ENCODE results near the gene RAB27B. TPM values are rescaled to one million over a fixed set of nuclear protein-coding genes. Genes with fewer than 3 reads are reported as not detected.

RAB27B gene
- total RNA-seq, 4 donors from 2014 or later, result 0.02 to 0.20 (median 0.05) TPM; not detected in 1

DNA sequence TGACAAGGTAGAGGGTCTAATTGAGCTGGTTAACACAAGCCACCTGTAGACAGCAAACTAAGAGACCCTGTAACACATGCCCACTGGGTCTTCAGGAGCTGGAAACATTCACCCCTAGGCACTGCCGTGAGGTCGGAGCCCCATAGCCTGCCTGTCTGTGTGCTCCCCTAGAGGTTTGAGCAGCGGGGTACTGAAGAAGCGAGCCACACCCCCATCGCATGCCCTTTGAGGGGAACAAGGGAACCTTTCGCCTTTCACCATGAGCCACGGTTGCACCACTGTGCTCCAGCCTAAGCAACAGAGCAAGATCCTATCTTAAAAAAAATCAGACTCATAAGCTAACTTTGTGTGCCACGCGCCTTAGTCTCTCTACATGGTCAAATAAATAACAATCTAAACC, 36.2 kb upstream of the RAB27B start:
- Histone ChIP-seq H3K9me3 (no peaks in the 10 kb centered on the region), H3K27me3 (no peaks in the 10 kb centered on the region), H3K4me1 (peaks cover 0 to 3% of the 10 kb centered on the region in 2 donors), H3K4me3 (no peak overlapping the region), H3K27ac (no peak overlapping the region), H3K36me3 (no peaks in the 10 kb centered on the region)
- no peak for DNase-seq
- intact Hi-C loops (cut with DNase I; ENCODE audit: low total_unique reads) (no loop called here), in situ Hi-C loops (cut with MboI; ENCODE audit: low sequenced_read_pairs in 4 of 4) (no loop called here)
- ATAC-seq, result no peak
- TF ChIP-seq POLR2A (IDR thresholded peaks at IDR 0.05), result no peak

DNA sequence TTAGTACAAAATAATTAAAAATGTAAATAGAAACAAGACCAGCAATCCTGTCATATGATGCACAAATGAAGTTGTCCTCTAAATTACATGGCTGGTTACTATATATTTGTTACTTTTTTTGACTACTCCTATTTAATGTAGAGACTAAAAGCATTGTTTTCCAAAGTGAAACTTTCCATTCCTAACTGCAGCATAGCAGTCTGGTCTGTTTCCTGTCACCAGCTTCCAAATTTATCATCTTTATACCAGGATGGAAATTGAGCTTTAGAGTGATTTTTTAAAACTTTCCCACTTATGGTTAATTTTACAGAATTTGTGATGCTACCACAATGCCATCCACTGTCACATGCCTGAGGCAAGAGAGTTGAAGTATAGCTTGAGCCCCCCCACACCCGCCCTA, 33.5 kb upstream of the RAB27B start:
- H3K4me3 ChIP-seq, result no peak overlapping the region
- no peaks in the 10 kb centered on the region for H3K36me3 ChIP-seq
- H3K27ac ChIP-seq, result no peak overlapping the region
- no peaks in the 10 kb centered on the region for H3K4me1 ChIP-seq
- no peaks in the 10 kb centered on the region for H3K27me3 ChIP-seq
- no peaks in the 10 kb centered on the region for H3K9me3 ChIP-seq
- ATAC-seq (no peak), DNase-seq (no peak)
- TF ChIP-seq, protein P1, sequence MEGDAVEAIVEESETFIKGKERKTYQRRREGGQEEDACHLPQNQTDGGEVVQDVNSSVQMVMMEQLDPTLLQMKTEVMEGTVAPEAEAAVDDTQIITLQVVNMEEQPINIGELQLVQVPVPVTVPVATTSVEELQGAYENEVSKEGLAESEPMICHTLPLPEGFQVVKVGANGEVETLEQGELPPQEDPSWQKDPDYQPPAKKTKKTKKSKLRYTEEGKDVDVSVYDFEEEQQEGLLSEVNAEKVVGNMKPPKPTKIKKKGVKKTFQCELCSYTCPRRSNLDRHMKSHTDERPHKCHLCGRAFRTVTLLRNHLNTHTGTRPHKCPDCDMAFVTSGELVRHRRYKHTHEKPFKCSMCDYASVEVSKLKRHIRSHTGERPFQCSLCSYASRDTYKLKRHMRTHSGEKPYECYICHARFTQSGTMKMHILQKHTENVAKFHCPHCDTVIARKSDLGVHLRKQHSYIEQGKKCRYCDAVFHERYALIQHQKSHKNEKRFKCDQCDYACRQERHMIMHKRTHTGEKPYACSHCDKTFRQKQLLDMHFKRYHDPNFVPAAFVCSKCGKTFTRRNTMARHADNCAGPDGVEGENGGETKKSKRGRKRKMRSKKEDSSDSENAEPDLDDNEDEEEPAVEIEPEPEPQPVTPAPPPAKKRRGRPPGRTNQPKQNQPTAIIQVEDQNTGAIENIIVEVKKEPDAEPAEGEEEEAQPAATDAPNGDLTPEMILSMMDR (IDR thresholded peaks at IDR 0.05 in 4 of 5, conservative IDR thresholded peaks at IDR 0.05 in 1 of 5), result no peak
- TF ChIP-seq POLR2A (IDR thresholded peaks at IDR 0.05), result no peak
- intact Hi-C loops (cut with DNase I; ENCODE audit: low total_unique reads), result no loop called here
- in situ Hi-C loops (cut with MboI; ENCODE audit: low sequenced_read_pairs in 4 of 4), result no loop called here

DNA sequence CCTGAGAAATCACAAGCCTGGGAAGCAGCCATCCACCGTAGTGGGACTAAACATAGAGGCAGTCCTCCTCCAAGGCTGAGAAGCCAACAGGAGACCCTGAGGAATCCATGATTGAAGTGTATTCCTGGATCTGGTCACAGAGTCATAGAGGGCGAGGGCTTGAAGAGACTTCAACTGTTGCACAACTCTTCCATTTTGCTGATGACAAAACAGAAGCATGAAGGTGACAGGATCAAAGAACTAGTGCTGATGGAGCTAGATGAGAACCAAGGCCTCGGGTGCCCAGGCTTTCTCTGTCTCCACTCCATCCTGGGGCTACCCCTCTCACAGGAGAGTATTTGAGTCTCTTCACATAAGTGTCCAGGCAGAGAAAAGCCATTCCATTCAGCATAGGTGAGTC, 30.1 kb upstream of the RAB27B start:
- no peaks in the 10 kb centered on the region for H3K27me3 ChIP-seq
- intact Hi-C loops (cut with DNase I; ENCODE audit: low total_unique reads) (no loop called here), in situ Hi-C loops (cut with MboI; ENCODE audit: low sequenced_read_pairs in 4 of 4) (no loop called here)
- no peak overlapping the region for H3K4me3 ChIP-seq
- DNase-seq, result no peak
- no peak for ATAC-seq
- H3K27ac ChIP-seq, result no peak overlapping the region
- TF ChIP-seq, protein P1 (IDR thresholded peaks at IDR 0.05 in 4 of 5, conservative IDR thresholded peaks at IDR 0.05 in 1 of 5), result no peak
- no peak for TF ChIP-seq POLR2A (IDR thresholded peaks at IDR 0.05)
- no peaks in the 10 kb centered on the region for H3K36me3 ChIP-seq
- H3K9me3 ChIP-seq, result no peaks in the 10 kb centered on the region
- no peaks in the 10 kb centered on the region for H3K4me1 ChIP-seq

DNA sequence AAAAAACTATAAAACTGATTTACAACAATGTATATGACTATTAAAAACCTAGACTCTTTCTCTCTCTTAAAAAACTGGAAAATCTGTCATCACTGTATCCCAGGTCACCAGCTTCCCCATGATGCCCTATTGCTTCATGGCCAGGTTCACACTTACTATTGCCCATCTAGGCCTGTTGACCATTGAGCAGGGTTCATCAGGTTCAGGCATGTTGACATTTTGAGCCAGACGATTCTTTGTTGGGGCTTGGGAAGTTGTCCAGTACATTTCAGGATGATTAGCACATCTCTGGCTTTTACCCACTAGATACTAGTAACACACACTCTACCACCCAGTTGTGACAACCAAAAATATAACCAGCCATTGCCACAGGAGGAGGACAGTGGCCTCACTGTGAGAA, 26.9 kb upstream of the RAB27B start:
- Histone ChIP-seq H3K36me3 (no peaks in the 10 kb centered on the region), H3K4me1 (no peaks in the 10 kb centered on the region), H3K27me3 (no peaks in the 10 kb centered on the region), H3K4me3 (no peak overlapping the region), H3K9me3 (no peaks in the 10 kb centered on the region), H3K27ac (no peak overlapping the region)
- no peak for TF ChIP-seq POLR2A (IDR thresholded peaks at IDR 0.05)
- TF ChIP-seq, protein P1 (IDR thresholded peaks at IDR 0.05 in 4 of 5, conservative IDR thresholded peaks at IDR 0.05 in 1 of 5), result no peak
- intact Hi-C loops (cut with DNase I; ENCODE audit: low total_unique reads) (no loop called here), in situ Hi-C loops (cut with MboI; ENCODE audit: low sequenced_read_pairs in 4 of 4) (no loop called here)
- DNase-seq (no peak), ATAC-seq (no peak)

DNA sequence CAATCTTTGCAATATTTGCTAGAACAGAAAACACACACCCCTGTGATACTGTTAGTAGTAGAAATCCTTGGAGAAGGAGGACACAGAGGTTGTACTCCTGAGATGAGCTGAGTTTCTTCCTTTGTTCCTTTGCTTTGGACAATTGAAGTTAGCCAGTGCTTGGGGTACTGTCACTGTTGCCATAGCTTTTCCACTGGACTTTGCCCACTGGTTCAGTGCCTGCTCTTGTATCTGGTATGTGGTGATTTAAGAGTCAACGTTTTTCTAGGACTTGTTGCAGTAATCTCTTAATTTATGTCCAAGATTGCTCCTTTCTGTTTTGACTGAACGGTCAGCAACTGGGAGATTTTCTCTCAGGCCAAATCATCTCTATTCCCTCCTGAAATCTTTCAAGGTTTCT, 26.1 kb upstream of the RAB27B start:
- no peak for TF ChIP-seq POLR2A (IDR thresholded peaks at IDR 0.05)
- TF ChIP-seq, protein P1 (IDR thresholded peaks at IDR 0.05 in 4 of 5, conservative IDR thresholded peaks at IDR 0.05 in 1 of 5), result no peak
- Histone ChIP-seq H3K9me3 (no peaks in the 10 kb centered on the region), H3K27me3 (no peaks in the 10 kb centered on the region), H3K4me1 (no peaks in the 10 kb centered on the region), H3K36me3 (no peaks in the 10 kb centered on the region), H3K4me3 (no peak overlapping the region), H3K27ac (no peak overlapping the region)
- DNase-seq (no peak), ATAC-seq (no peak)
- intact Hi-C loops (cut with DNase I; ENCODE audit: low total_unique reads) (no loop called here), in situ Hi-C loops (cut with MboI; ENCODE audit: low sequenced_read_pairs in 4 of 4) (no loop called here)
